ENCODE results near the gene CACNB2. TPM values are rescaled to one million over a fixed set of nuclear protein-coding genes. Genes with fewer than 3 reads are reported as not detected.

Gene CACNB2
- total RNA-seq, 1 experiment from 2014 or later = 3.2 TPM

DNA sequence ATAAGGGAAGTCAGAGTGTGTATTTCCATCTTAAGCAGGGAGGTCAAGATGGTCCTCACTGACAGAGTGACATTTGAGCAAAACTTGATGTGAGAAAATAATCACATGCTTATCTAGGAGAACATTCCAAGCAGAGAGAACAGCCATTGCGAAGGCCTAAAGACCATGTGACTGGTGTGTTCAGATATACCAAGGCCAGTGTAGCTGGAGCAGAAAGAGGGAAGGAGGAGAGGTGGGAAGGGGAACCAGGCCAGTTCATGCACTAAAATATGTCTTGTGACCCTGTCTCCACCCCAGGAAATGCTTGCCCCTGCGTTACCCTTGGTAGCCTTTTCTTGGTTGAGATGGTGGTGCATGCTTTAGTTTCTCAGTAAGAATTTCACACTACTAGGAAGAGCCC, 77.4 kb downstream of the CACNB2 start:
- no peak for ATAC-seq
- H3K36me3 Mint-ChIP-seq = no peaks in the 10 kb centered on the region

More for the DNA sequence above, 77.4 kb downstream of the CACNB2 start:
- no peak for DNase-seq (ENCODE audit: low spot score)
- Mint-ChIP-seq H3K9me3 (no peaks in the 10 kb centered on the region), H3K27ac (no peak overlapping the region), H3K4me3 (no peak overlapping the region), H3K27me3 (ENCODE audit: low read depth) (no peaks in the 10 kb centered on the region), H3K4me1 (peaks cover 11% of the 10 kb centered on the region)
- ChIA-PET POLR2A (no interaction called here), CTCF (interaction anchor here (1.7 kb wide), 1 partner anchor 380 kb away, joined by 8 read pairs; no protein-coding TSS in a partner anchor)
- TF ChIP-seq, protein P1, sequence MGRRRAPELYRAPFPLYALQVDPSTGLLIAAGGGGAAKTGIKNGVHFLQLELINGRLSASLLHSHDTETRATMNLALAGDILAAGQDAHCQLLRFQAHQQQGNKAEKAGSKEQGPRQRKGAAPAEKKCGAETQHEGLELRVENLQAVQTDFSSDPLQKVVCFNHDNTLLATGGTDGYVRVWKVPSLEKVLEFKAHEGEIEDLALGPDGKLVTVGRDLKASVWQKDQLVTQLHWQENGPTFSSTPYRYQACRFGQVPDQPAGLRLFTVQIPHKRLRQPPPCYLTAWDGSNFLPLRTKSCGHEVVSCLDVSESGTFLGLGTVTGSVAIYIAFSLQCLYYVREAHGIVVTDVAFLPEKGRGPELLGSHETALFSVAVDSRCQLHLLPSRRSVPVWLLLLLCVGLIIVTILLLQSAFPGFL (CRISPR knock-in tag; IDR thresholded peaks at IDR 0.05; ENCODE audit: borderline replicate concordance) = no peak
- TF ChIP-seq ETV6 (CRISPR knock-in tag; IDR thresholded peaks at IDR 0.05) = no peak
- TF ChIP-seq, protein P2, sequence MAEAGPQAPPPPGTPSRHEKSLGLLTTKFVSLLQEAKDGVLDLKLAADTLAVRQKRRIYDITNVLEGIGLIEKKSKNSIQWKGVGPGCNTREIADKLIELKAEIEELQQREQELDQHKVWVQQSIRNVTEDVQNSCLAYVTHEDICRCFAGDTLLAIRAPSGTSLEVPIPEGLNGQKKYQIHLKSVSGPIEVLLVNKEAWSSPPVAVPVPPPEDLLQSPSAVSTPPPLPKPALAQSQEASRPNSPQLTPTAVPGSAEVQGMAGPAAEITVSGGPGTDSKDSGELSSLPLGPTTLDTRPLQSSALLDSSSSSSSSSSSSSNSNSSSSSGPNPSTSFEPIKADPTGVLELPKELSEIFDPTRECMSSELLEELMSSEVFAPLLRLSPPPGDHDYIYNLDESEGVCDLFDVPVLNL (CRISPR knock-in tag; IDR thresholded peaks at IDR 0.05; ENCODE audit: borderline replicate concordance, low read depth) = no peak
- no peak for TF ChIP-seq RORB (CRISPR knock-in tag; IDR thresholded peaks at IDR 0.05)
- TF ChIP-seq, protein P3, sequence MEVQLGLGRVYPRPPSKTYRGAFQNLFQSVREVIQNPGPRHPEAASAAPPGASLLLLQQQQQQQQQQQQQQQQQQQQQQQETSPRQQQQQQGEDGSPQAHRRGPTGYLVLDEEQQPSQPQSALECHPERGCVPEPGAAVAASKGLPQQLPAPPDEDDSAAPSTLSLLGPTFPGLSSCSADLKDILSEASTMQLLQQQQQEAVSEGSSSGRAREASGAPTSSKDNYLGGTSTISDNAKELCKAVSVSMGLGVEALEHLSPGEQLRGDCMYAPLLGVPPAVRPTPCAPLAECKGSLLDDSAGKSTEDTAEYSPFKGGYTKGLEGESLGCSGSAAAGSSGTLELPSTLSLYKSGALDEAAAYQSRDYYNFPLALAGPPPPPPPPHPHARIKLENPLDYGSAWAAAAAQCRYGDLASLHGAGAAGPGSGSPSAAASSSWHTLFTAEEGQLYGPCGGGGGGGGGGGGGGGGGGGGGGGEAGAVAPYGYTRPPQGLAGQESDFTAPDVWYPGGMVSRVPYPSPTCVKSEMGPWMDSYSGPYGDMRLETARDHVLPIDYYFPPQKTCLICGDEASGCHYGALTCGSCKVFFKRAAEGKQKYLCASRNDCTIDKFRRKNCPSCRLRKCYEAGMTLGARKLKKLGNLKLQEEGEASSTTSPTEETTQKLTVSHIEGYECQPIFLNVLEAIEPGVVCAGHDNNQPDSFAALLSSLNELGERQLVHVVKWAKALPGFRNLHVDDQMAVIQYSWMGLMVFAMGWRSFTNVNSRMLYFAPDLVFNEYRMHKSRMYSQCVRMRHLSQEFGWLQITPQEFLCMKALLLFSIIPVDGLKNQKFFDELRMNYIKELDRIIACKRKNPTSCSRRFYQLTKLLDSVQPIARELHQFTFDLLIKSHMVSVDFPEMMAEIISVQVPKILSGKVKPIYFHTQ (CRISPR knock-in tag; IDR thresholded peaks at IDR 0.05) = no peak
- no peak for TF ChIP-seq OVOL2 (CRISPR knock-in tag; IDR thresholded peaks at IDR 0.05; ENCODE audit: borderline replicate concordance)
- no peak for TF ChIP-seq NR1H2 (CRISPR knock-in tag; IDR thresholded peaks at IDR 0.05)
- TF ChIP-seq, protein P4, sequence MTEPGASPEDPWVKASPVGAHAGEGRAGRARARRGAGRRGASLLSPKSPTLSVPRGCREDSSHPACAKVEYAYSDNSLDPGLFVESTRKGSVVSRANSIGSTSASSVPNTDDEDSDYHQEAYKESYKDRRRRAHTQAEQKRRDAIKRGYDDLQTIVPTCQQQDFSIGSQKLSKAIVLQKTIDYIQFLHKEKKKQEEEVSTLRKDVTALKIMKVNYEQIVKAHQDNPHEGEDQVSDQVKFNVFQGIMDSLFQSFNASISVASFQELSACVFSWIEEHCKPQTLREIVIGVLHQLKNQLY (CRISPR knock-in tag; IDR thresholded peaks at IDR 0.05) = no peak
- TF ChIP-seq ATF1 (CRISPR knock-in tag; IDR thresholded peaks at IDR 0.05) = no peak
- TF ChIP-seq ESRRA (CRISPR knock-in tag; IDR thresholded peaks at IDR 0.05; ENCODE audit: borderline replicate concordance) = no peak
- no peak for TF ChIP-seq PRDM15 (CRISPR knock-in tag; IDR thresholded peaks at IDR 0.05)
- no peak for TF ChIP-seq IRF2 (CRISPR knock-in tag; IDR thresholded peaks at IDR 0.05; ENCODE audit: borderline replicate concordance, low read depth)
- no peak for TF ChIP-seq ELF4 (CRISPR knock-in tag; IDR thresholded peaks at IDR 0.05; ENCODE audit: low read depth)
- TF ChIP-seq, protein P5, sequence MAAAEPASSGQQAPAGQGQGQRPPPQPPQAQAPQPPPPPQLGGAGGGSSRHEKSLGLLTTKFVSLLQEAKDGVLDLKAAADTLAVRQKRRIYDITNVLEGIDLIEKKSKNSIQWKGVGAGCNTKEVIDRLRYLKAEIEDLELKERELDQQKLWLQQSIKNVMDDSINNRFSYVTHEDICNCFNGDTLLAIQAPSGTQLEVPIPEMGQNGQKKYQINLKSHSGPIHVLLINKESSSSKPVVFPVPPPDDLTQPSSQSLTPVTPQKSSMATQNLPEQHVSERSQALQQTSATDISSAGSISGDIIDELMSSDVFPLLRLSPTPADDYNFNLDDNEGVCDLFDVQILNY (CRISPR knock-in tag; IDR thresholded peaks at IDR 0.05) = no peak
